HepG2 (cell line): ENCODE data around the gene MAPK6. TPM values are rescaled to one million over a fixed set of nuclear protein-coding genes. Genes with fewer than 3 reads are reported as not detected.

Experiments
- BCL6 ChIP-seq: IDR thresholded peaks from 2 replicates; pipeline ENCODE4 v1.6.1; 2016; ENCODE audit warnings: missing genetic modification reagents, missing compliant biosample characterization
- BRCA1 ChIP-seq: sonication (generic); formaldehyde crosslinking; IDR thresholded peaks from 2 replicates; pipeline ENCODE4 v1.4.0; 2020; ENCODE audit warnings: missing genetic modification reagents
- CEBPG ChIP-seq: IDR thresholded peaks from 2 replicates; pipeline ENCODE4 v1.6.1; 2016
- CREBL2 ChIP-seq: sonication (generic); formaldehyde crosslinking; IDR thresholded peaks from 2 replicates; pipeline ENCODE4 v1.8.1; 2023; ENCODE audit warnings: missing genetic modification reagents, mild to moderate bottlenecking, borderline replicate concordance
- DRAP1 ChIP-seq: IDR thresholded peaks from 2 replicates; pipeline ENCODE4 v1.6.1; 2016; ENCODE audit warnings: missing genetic modification reagents, missing compliant biosample characterization
- EP300 ChIP-seq, 3 experiments: sonication (generic) in 1 of 3; formaldehyde crosslinking in 1 of 3; IDR thresholded peaks; 2 replicates each; pipeline versions ENCODE4 v1.5.1 to v1.6.1; 2011 to 2020; ENCODE audit warnings: low read depth in 2 of 3, low read length in 2 of 3, borderline replicate concordance in 1 of 3, improper control_type of control experiment in 1 of 3, mild to moderate bottlenecking in 1 of 3, missing genetic modification reagents in 1 of 3, moderate library complexity in 1 of 3
- ETV5 ChIP-seq: IDR thresholded peaks from 2 replicates; pipeline ENCODE4 v1.6.1; 2018; ENCODE audit warnings: missing biosample characterization, missing genetic modification reagents, inconsistent platforms, borderline replicate concordance
- FOXO1 ChIP-seq: sonication (generic); formaldehyde crosslinking; IDR thresholded peaks from 2 replicates; pipeline ENCODE4 v1.4.0; 2020; ENCODE audit warnings: missing genetic modification reagents
- HCFC1 ChIP-seq: fragments of 150-350 bp; IDR thresholded peaks from 2 replicates; pipeline ENCODE4 v1.6.1; 2014; ENCODE audit warnings: low read depth, low read length
- HDAC2 ChIP-seq: sonication (generic); formaldehyde crosslinking; IDR thresholded peaks from 2 replicates; pipeline ENCODE4 v1.4.0; 2020; ENCODE audit warnings: missing genetic modification reagents
- HINFP ChIP-seq: sonication (generic); formaldehyde crosslinking; IDR thresholded peaks from 2 replicates; pipeline ENCODE4 v1.4.0; 2020; ENCODE audit warnings: low read depth, mild to moderate bottlenecking, missing genetic modification reagents
- HNF4A ChIP-seq: sonication (generic); formaldehyde crosslinking; IDR thresholded peaks from 2 replicates; pipeline ENCODE4 v1.4.0; 2020; ENCODE audit warnings: missing genetic modification reagents
- LCORL ChIP-seq, 2 experiments: fragments of 450-650 bp in 1 of 2; sonication (generic) in 1 of 2; formaldehyde crosslinking in 1 of 2; IDR thresholded peaks; 2 replicates each; pipeline versions ENCODE4 v1.5.0 to v1.6.1; 2017 to 2020; ENCODE audit warnings: antibody characterized with exemption in 1 of 2, missing genetic modification reagents in 1 of 2
- MEIS1 ChIP-seq: sonication (generic); formaldehyde crosslinking; IDR thresholded peaks from 2 replicates; pipeline ENCODE4 v1.9.0; 2021; ENCODE audit warnings: mild to moderate bottlenecking, missing genetic modification reagents, moderate library complexity, borderline replicate concordance
- MYNN ChIP-seq: sonication (generic); formaldehyde crosslinking; IDR thresholded peaks from 2 replicates; pipeline ENCODE4 v1.4.0; 2020; ENCODE audit warnings: mild to moderate bottlenecking, low read depth, missing genetic modification reagents
- SP1 ChIP-seq, 2 experiments: fragments of 450-650 bp in 1 of 2; sonication (generic) in 1 of 2; formaldehyde crosslinking in 1 of 2; IDR thresholded peaks; 2 replicates each; pipeline versions ENCODE4 v1.4.0 to v1.6.1; 2016 to 2020; ENCODE audit warnings: missing genetic modification reagents in 1 of 2
- XRCC5 ChIP-seq: fragments of 200-400 bp; formaldehyde crosslinking; optimal IDR thresholded peaks from 2 replicates; pipeline ENCODE3; 2017; ENCODE audit warnings: mild to moderate bottlenecking, low read length
- YEATS4 ChIP-seq: sonication (generic); formaldehyde crosslinking; IDR thresholded peaks from 2 replicates; pipeline ENCODE4 v1.4.0; 2020; ENCODE audit warnings: missing genetic modification reagents, borderline replicate concordance
- ZNF274 ChIP-seq: sonication (generic); formaldehyde crosslinking; IDR thresholded peaks from 2 replicates; pipeline ENCODE4 v1.5.1; 2020; ENCODE audit warnings: mild to moderate bottlenecking, missing genetic modification reagents
- ZNF281 ChIP-seq: sonication (generic); formaldehyde crosslinking; IDR thresholded peaks from 2 replicates; pipeline ENCODE4 v1.4.0; 2020; ENCODE audit warnings: missing genetic modification reagents, borderline replicate concordance
- ZNF362 ChIP-seq: sonication (generic); formaldehyde crosslinking; IDR thresholded peaks from 2 replicates; pipeline ENCODE4 v1.4.0; 2020; ENCODE audit warnings: missing genetic modification reagents, mild to moderate bottlenecking, borderline replicate concordance
- ZNF383 ChIP-seq: sonication (generic); formaldehyde crosslinking; IDR thresholded peaks from 2 replicates; pipeline ENCODE4 v1.4.0; 2020; ENCODE audit warnings: missing genetic modification reagents, mild to moderate bottlenecking, borderline replicate concordance
- ZNF557 ChIP-seq: sonication (generic); formaldehyde crosslinking; IDR thresholded peaks from 2 replicates; pipeline ENCODE4 v1.4.0; 2020; ENCODE audit warnings: missing genetic modification reagents
- ZNF577 ChIP-seq: sonication (generic); formaldehyde crosslinking; IDR thresholded peaks from 2 replicates; pipeline ENCODE4 v1.4.0; 2020; ENCODE audit warnings: mild to moderate bottlenecking, low read depth, missing genetic modification reagents, borderline replicate concordance
- polyA plus RNA-seq, 8 experiments: library from polyadenylated mRNA; depleted of rRNA in 3 of 8; stranded (reverse) in 7 of 8; unstranded in 1 of 8; fragments of >200 nt; fragmentation: Illumina TruSeq in 4 of 8; extraction: Trizol in 4 of 8; gene quantifications; 2 replicates each; pipeline versions ENCODE4 v1.2.1 to v1.2.3, GENCODE V29; 2011 to 2016; ENCODE audit warnings: low read depth in 4 of 8, missing spikeins in 1 of 8, mixed read lengths in 1 of 8; ENCODE audit not compliant: insufficient read depth in 1 of 8
- total RNA-seq, 5 experiments: library from RNA; depleted of rRNA; stranded (reverse); fragments of >200 nt; fragmentation: Illumina TruSeq; extraction: Trizol; gene quantifications; 2 replicates each; pipeline ENCODE4 v1.2.3, GENCODE V29; 2016; ENCODE audit warnings: low read depth in 1 of 5

The MAPK6 gene
- total and polyA plus RNA-seq, 2 of the 13 experiments (the other 11 are each of a cell fraction or from before 2014, with no cell fraction given) = 89.5 to 99.7 TPM

- TF ChIP-seq MYNN (CRISPR knock-in tag) = no peak
- TF ChIP-seq ZNF274 (CRISPR knock-in tag) = no peak
- peak; percentile 47; the same call in 1 of the 2 replicates for TF ChIP-seq FOXO1 (CRISPR knock-in tag)
- no peak for TF ChIP-seq ZNF281
- TF ChIP-seq ZNF383 (CRISPR knock-in tag) = no peak
- no peak for TF ChIP-seq HINFP
- peak; percentile 98 for TF ChIP-seq ETV5 (CRISPR knock-in tag)
- TF ChIP-seq LCORL (IDR thresholded peaks at IDR 0.05) = no peak
- TF ChIP-seq LCORL (CRISPR knock-in tag; IDR thresholded peaks at IDR 0.05) = peak; percentile 31; the same call in 1 of the 2 replicates
- TF ChIP-seq YEATS4 (CRISPR knock-in tag) = peak; percentile 52; the same call in 1 of the 2 replicates
- TF ChIP-seq BCL6 (CRISPR knock-in tag) = no peak; the same call in 1 of the 2 replicates
- TF ChIP-seq HDAC2 (CRISPR knock-in tag) = peak; percentile 62
- no peak for TF ChIP-seq ZNF557 (CRISPR knock-in tag)
- TF ChIP-seq EP300 (IDR thresholded peaks at IDR 0.05; ENCODE audit: low read depth in 2 of 2, low read length in 2 of 2) = peak in 1 of 2 experiments; percentile 60; a peak in 1 of 4 replicates
- no peak for TF ChIP-seq EP300 (CRISPR knock-in tag; IDR thresholded peaks at IDR 0.05; ENCODE audit: borderline replicate concordance)
- TF ChIP-seq BRCA1 (CRISPR knock-in tag) = no peak
- TF ChIP-seq DRAP1 (CRISPR knock-in tag) = peak; percentile 53; the same call in 1 of the 2 replicates
- TF ChIP-seq HNF4A (CRISPR knock-in tag) = peak; percentile 68
- TF ChIP-seq MEIS1 (CRISPR knock-in tag) = peak; percentile 79; the same call in 1 of the 2 replicates
- TF ChIP-seq ZNF362 (CRISPR knock-in tag) = no peak
- TF ChIP-seq SP1 (IDR thresholded peaks at IDR 0.05) = no peak
- no peak for TF ChIP-seq SP1 (CRISPR knock-in tag; IDR thresholded peaks at IDR 0.05)
- no peak for TF ChIP-seq HCFC1
- no peak for TF ChIP-seq CREBL2
- no peak for TF ChIP-seq XRCC5
- no peak for TF ChIP-seq ZNF577 (CRISPR knock-in tag)
- TF ChIP-seq CEBPG (CRISPR knock-in tag) = peak; percentile 61
These were observed 48.7 kb upstream of the MAPK6 start (continued) for GRCh38 chr15:51970132-51970817.
